GM21786 (cell line): ENCODE data around the gene PTPRM.
"Not testable (repeated sequence)": the region's sequence is repeated elsewhere in the genome, so short reads cannot be mapped to it uniquely, and the experiment has no call there.

ENCODE experiments used
- ATAC-seq: cut with Tn5 transposase; IDR thresholded peaks from one replicate; pipeline ENCODE4 v1.9.1; 2021; ENCODE audit not compliant: unreplicated experiment

PTPRM gene

GRCh38 chr18:7721532-7721931, 154.4 kb downstream of the PTPRM start:
- no peak for ATAC-seq

GRCh38 chr18:7722955-7723354, 155.8 kb downstream of the PTPRM start:
- no peak for ATAC-seq

GRCh38 chr18:7723558-7723957, 156.4 kb downstream of the PTPRM start:
- no peak for ATAC-seq

DNA sequence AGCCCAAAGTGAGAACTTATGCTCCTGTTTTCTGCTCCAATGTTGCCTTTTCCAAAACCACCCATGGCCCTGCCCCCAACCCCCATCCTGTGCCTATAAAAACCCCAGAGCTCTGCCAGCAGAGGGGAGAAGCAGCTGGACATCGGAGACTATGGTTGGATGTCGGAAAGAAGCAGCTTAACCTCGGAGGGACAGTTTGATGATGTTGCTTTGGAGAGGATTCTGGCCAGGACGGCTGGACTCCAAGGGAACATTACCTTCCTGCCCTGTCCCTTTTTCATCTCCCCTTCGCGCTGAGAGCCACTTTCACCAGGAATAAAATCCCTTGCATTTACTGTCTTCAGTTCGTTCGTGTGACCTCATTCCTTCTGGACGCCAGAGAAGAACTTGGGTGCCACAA, 158.4 kb downstream of the PTPRM start:
- no peak for ATAC-seq

DNA sequence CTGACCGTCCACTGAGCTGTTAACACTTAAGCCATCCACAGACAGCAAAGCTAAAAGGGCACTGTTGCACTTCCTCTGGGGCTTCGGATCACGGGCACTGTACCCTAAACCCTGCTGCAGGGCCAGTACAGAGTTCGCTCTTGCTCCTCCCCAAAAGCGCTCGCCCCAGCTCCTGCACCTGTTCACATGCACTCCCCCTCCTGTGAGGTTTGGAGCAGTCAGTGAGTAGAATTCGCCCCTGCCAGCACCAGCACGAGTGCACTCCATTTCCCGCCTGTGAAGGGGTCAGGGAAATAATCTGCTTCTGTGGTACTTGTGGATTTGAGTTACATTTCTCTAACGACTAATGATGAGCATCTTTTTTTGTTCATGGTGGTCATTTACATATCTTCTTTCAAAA, 158.8 kb downstream of the PTPRM start:
- ATAC-seq, result no peak

- ATAC-seq, result no peak
Observed at GRCh38 chr18:7726522-7726921, 159.4 kb downstream of the PTPRM start.

GRCh38 chr18:7727361-7728076, 160.4 kb downstream of the PTPRM start:
- ATAC-seq, result no peak

DNA sequence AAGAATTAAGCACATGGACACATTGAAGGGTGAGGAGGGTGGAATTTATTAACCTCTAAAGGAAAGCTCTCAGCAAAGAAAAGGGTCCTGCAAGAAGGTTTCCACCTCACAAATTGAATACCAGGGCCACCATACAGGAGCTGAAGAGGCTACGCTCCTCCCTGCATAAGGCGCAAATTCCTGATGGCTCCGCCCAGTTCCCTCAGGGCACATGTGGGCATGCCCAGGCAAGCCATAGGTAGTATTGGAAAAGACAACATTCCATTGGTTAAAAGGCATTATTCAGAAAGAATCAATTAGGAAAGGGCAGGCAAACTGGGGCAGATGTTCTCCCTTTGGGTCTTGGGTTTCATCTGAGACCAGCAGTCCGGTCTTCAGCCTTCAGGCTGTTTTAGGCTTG, 161.2 kb downstream of the PTPRM start:
- no peak for ATAC-seq

DNA sequence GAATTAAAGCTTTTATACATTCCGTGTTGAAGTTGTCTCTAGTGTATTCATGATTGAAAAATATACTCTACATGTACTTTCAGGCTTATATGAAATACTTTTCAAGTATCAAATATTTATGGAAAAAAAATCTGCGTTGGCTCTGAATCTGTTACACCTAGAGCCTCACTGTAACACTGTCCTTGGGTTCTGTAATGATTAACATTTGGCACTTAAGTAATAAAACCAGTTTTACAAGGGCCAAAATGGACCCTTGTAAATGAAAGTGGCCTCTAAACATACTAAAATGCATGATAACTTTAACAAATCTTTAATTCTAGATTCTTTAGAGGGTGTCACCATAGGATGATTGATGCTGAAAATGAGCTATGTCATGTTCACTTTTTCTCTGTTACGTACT, 162.8 kb downstream of the PTPRM start:
- no peak for ATAC-seq

DNA sequence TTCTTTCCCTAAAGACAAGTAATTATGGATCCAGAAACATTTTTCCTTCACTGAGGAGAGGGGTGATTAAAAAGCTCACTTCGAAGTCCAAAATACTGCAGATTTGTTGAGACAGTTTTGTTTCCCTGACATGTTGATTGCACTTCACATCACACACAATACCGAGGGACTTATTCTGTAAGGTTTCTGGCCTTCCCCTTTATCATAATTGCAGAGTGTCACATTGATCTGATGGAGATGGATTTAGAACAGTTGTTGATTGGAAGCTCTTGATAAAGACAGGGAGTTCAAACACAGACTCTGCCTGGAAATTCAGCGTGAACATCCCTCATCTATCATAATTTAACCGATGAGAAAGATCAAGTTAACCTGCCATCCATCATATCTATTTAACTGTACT, 163.6 kb downstream of the PTPRM start:
- ATAC-seq, result no peak

- no peak for ATAC-seq
Observed at GRCh38 chr18:7733642-7734041, 166.5 kb downstream of the PTPRM start.

GRCh38 chr18:7735196-7735595, 168.1 kb downstream of the PTPRM start:
- no peak for ATAC-seq

DNA sequence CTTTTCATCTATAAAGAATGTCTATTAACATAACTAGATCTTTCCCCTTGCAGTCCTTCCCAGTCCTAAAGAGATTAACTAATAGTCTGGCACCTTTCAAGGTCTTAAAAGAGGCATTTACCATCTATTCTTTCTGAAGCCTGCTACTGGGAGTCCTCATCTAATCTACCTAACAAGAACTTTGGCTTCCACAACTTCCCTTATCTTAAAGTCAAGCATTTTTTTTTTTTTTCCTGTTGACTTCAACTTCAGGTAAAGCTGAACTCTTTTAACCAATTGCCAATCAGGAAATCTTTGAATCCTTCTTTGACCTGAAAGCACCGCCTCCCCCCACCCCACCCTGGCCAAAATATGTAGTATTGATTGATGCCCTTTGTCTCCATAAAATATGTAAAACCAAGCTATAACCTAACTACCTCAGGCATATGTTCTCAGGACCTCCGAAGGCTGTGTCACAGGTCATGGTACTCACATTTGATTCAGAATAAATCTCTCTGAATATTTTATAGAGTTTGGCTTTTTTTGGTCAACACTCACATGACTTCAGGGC, 168.6 kb downstream of the PTPRM start:
- no peak for ATAC-seq

DNA sequence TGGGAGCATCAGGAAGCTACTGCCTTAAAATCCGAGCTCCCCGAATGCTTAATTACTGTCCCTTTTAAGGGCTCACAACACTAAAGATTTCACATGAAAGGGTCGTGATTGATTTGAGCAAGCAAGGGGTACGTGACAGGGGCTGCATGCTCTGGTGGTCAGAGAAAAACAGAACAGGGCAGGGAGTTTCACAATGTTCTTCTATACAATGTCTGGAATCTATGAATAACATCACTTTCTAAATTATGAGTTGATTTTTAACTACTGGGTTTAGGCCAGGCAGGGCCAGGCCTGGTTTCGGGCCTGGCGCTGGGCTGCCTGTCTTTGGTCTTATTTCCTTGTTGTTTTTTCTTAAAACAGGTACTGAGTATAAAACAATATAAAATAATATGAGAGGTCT, 169.4 kb downstream of the PTPRM start:
- not testable (repeated sequence) for ATAC-seq

DNA sequence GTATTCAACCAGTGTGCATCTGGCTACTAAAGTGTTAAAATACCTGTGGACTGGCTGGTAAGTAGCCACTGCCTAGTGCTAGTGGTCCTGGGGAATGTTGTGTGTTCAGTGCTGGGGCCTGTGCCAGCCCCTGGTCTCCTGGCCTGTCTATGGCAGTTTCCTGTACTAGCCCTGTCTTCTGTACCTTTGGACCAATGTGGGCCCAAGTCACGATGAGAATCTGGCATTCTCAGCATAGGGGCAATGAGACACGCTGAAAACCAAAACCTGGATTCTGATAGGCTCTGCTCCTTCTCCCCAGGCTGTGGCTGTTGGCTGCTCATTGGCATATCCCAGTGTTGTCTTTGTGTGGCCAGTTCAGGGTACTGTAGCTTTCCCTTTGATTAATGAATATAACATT, 170.4 kb downstream of the PTPRM start:
- ATAC-seq, result no peak

DNA sequence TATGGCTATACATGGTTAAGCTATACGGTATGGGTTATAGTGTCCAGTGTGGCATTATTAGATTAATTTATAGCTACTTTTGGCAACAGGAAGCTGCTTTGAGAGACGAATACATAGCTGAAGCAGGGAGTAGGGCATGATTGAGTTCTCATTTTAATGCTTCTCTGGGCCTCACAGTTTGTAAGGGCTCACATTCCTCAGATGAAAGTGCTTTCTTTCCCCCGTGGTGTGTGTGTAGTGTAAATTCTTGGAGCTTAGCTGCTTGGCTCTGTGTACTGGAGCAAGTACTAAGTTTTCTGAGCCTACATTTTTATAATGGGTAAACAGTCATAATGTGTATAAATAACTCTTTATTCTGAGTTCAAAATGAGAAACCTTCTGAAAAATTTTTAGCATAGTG, 173.7 kb downstream of the PTPRM start:
- no peak for ATAC-seq

DNA sequence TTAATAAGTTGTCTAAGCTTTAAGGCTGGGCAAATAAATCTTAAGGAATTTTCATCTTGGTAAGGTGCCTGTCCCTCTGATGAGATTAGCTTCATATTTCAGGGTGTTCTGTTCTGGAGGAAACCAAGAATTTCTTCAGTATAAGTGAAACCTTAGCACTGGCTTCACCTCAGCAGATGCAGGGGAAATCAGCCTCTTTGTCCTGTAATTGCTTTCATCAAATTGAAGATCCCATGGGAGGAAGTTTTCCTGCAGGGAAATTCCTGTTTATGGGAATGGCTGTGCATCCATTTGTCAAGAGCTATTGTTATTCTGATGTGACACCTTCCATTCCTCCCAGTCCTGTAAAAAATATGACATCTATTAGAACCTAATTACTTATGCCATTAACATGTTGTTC, 174.5 kb downstream of the PTPRM start:
- ATAC-seq, result no peak

- ATAC-seq, result no peak
Observed at GRCh38 chr18:7742224-7742623, 175.1 kb downstream of the PTPRM start.

GRCh38 chr18:7743256-7743655, 176.1 kb downstream of the PTPRM start:
- no peak for ATAC-seq

DNA sequence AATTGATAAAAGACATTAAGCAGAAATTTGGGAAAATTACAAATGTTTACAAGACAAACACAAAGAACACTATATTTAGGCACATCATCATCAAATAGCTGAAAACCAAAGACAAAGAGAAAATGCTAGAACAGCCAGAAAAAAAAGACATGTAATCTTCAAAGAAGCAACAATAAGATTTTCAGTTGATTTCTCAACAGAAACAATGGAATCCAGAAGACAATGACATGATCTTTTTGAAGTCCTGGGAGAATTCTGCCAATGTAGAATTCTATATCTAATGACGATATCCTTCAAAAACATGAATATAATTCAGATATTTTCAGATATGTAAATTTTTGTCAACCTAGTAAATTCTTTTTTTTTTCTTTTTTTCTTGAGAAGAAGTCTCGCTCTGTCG, 179.0 kb downstream of the PTPRM start:
- no peak for ATAC-seq

GRCh38 chr18:7748251-7749007, 181.3 kb downstream of the PTPRM start:
- ATAC-seq, result no peak

DNA sequence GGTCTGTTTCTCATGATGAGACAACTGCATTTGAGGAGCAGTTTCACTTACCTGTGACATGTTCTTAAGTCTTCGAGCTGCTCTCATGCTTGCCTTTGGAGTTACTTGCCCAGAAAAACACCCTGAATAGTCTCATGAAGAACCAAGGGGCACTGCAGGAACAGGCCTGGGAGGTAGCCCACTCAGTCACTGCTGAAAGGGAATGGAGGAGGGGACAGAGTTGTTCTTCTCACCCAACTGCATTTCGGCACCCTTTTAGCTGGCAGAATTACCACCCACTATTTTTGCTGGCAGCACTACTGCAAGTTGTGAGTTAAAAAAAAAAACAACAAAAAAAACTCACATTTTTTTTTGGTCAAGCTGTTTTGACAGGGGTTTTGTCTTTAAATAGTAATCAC, 181.9 kb downstream of the PTPRM start:
- ATAC-seq, result no peak
